Loucy (cell line): ENCODE results near the gene VASN.

Source experiments
- H2AFZ ChIP-seq: fragments of 200-600 bp; sonication (generic); 2 replicates; pipeline ENCODE4 v1.6.0; 2016; ENCODE audit warnings: antibody characterized with exemption, mild to moderate bottlenecking, low read length, moderate library complexity
- H3F3A ChIP-seq: fragments of 200-600 bp; 2 replicates; pipeline ENCODE4 v1.6.0; 2016; ENCODE audit warnings: antibody characterized with exemption, low read depth, mild to moderate bottlenecking
- H3K27me3 ChIP-seq: fragments of 200-600 bp; sonication (generic); 2 replicates; pipeline ENCODE4 v1.6.1; 2014; ENCODE audit warnings: low read length, mild to moderate bottlenecking; ENCODE audit not compliant: insufficient read depth, poor library complexity, severe bottlenecking
- H3K36me3 ChIP-seq: fragments of 200-600 bp; sonication (generic); 2 replicates; pipeline ENCODE4 v1.6.1; 2016; ENCODE audit warnings: low read length; ENCODE audit not compliant: insufficient read depth
- H3K4me1 ChIP-seq: fragments of 200-600 bp; sonication (generic); 2 replicates; pipeline ENCODE4 v1.5.1; 2014; ENCODE audit warnings: low read length, mild to moderate bottlenecking; ENCODE audit not compliant: insufficient read depth, poor library complexity, severe bottlenecking
- H3K4me2 ChIP-seq: fragments of 200-600 bp; sonication (generic); 2 replicates; pipeline ENCODE4 v1.6.0; 2014; ENCODE audit warnings: antibody characterized with exemption, low read length, low read depth, mild to moderate bottlenecking; ENCODE audit not compliant: poor library complexity, severe bottlenecking
- H3K4me3 ChIP-seq: fragments of 200-600 bp; sonication (generic); 2 replicates; pipeline ENCODE4 v1.5.1; 2014; ENCODE audit warnings: low read length, mild to moderate bottlenecking, mixed read lengths; ENCODE audit not compliant: poor library complexity, severe bottlenecking
- H3K79me2 ChIP-seq: fragments of 200-600 bp; sonication (generic); 2 replicates; pipeline ENCODE4 v1.6.1; 2014; ENCODE audit warnings: low read length; ENCODE audit not compliant: insufficient read depth
- H3K9ac ChIP-seq: fragments of 200-600 bp; sonication (generic); 2 replicates; pipeline ENCODE4 v1.6.0; 2014; ENCODE audit warnings: mild to moderate bottlenecking, low read depth, low read length, moderate library complexity; ENCODE audit not compliant: poor library complexity, severe bottlenecking
- H3K9me2 ChIP-seq: fragments of 200-600 bp; sonication (generic); replicated peaks from 2 replicates; pipeline ENCODE4 v1.6.1; 2016; ENCODE audit warnings: low read depth, low read length, mixed read lengths
- H3K9me3 ChIP-seq: fragments of 200-600 bp; sonication (generic); 2 replicates; pipeline ENCODE4 v1.6.1; 2014; ENCODE audit warnings: mild to moderate bottlenecking, antibody characterized with exemption, low read length, low read depth; ENCODE audit not compliant: insufficient read depth
- H4K20me1 ChIP-seq: fragments of 200-600 bp; sonication (generic); 2 replicates; pipeline ENCODE4 v1.6.0; 2014; ENCODE audit warnings: antibody characterized with exemption, low read length, mild to moderate bottlenecking; ENCODE audit not compliant: insufficient read depth, poor library complexity, severe bottlenecking
- EZH2phosphoT487 ChIP-seq: fragments of 200-600 bp; IDR thresholded peaks from 2 replicates; pipeline ENCODE4 v1.6.1; 2018; ENCODE audit warnings: antibody characterized with exemption, mild to moderate bottlenecking, moderate library complexity, borderline replicate concordance
- TF ChIP-seq, protein P1 (sequence below): fragments of 200-600 bp; sonication (generic); conservative IDR thresholded peaks from 2 replicates; pipeline ENCODE4 v1.5.1; 2014; ENCODE audit warnings: mild to moderate bottlenecking, antibody characterized with exemption, low read length

Gene VASN

DNA sequence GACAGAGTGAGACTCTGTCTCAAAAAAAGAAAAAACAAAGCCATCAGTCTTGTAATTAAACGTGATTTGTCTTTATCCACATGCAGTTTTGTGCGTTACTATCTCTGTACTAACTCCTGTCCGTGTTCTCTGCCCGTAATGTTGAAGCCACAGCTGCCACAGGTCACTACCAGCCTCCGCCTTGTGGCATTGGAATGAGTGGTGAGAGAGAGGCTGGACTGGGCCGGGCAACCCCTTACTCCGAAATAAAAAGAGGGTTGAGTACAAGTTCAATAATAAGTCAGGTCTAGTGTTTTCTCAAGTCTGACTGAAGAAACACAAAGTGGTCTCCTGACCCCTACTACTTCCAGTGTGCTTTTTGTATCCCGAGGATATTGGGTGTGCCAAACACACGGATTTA, 59.4 kb downstream of the VASN start:
- Histone ChIP-seq H3K36me3 (no peaks in the 10 kb centered on the region), H4K20me1 (peaks cover 9% of the 10 kb centered on the region)
- TF ChIP-seq, protein P1, sequence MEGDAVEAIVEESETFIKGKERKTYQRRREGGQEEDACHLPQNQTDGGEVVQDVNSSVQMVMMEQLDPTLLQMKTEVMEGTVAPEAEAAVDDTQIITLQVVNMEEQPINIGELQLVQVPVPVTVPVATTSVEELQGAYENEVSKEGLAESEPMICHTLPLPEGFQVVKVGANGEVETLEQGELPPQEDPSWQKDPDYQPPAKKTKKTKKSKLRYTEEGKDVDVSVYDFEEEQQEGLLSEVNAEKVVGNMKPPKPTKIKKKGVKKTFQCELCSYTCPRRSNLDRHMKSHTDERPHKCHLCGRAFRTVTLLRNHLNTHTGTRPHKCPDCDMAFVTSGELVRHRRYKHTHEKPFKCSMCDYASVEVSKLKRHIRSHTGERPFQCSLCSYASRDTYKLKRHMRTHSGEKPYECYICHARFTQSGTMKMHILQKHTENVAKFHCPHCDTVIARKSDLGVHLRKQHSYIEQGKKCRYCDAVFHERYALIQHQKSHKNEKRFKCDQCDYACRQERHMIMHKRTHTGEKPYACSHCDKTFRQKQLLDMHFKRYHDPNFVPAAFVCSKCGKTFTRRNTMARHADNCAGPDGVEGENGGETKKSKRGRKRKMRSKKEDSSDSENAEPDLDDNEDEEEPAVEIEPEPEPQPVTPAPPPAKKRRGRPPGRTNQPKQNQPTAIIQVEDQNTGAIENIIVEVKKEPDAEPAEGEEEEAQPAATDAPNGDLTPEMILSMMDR, result no peak
- no peak for TF ChIP-seq EZH2phosphoT487

More for the DNA sequence above, 59.4 kb downstream of the VASN start:
- Histone ChIP-seq H3K4me3 (no peak overlapping the region), H3K9me3 (no peaks in the 10 kb centered on the region), H3K4me1 (peaks cover 7% of the 10 kb centered on the region), H2AFZ (no peak overlapping the region), H3F3A (no peaks in the 10 kb centered on the region), H3K4me2 (no peak overlapping the region), H3K9me2 (no peaks in the 10 kb centered on the region), H3K79me2 (peaks cover 20% of the 10 kb centered on the region), H3K9ac (no peak overlapping the region), H3K27me3 (no peaks in the 10 kb centered on the region)
